SW 1271 (cell line): ENCODE measurements around the gene F5.
A peak's percentile ranks its signal among the peaks of the same experiment; 100 is the strongest.

Source experiments
- DNase-seq, 2 experiments: peaks; one replicate each; lab custom pipeline; 2025; lab: John Stamatoyannopoulos, UW

F5 gene

DNA sequence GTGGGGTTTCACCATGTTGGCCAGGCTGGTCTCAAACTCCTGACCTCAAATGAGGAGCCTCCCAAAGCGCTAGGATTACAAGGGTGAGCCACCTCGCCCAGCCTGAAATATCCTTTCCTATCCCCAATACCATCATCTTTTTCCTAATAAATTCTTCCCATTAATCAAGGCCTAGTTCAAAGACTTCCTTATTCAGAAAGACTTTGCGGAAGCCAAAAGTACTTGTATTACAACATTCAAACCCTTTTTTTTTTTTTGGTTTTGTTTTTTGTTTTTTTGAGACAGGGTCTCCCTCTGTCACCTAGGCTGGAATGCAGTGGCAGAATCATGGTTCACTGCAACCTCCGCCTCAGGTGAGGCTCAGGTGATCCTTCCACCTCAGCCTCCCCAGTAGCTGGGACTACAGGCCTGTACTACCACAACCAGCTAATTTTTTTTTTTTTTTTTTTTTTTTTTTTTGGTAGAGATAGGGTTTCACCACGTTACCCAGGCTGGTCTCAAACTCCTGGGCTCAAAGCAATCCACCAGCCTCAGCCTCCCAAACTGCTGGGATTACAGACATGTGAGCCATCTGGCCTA, 108.1 kb downstream of the F5 start:
- no peak for DNase-seq

DNA sequence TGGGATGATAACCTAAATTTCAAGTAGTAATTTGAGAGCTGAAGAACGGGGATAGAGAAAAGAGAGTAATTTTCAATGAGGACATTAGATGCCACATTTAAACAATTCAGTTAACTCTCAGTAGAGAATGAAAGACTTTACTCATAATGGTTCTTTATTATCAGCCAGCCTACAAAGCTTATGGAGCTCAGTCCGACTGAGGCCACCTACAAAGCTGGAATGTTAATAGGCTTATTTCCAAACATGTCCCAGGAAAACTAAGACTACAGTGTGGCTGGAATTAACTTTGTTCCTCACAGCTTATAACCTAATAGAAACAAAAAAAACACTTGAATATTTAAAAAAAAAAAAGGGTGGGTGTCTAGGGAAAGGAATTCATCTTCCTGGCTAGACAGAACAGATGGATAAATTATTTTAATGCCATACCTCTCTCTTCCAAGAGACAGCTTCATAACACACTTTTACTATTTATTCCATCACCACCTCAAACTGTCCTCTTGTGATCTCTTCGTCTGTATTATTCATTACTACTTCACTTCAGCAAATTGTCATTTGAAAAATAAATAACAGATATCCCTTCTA, 110.4 kb downstream of the F5 start:
- DNase-seq: no peak

DNA sequence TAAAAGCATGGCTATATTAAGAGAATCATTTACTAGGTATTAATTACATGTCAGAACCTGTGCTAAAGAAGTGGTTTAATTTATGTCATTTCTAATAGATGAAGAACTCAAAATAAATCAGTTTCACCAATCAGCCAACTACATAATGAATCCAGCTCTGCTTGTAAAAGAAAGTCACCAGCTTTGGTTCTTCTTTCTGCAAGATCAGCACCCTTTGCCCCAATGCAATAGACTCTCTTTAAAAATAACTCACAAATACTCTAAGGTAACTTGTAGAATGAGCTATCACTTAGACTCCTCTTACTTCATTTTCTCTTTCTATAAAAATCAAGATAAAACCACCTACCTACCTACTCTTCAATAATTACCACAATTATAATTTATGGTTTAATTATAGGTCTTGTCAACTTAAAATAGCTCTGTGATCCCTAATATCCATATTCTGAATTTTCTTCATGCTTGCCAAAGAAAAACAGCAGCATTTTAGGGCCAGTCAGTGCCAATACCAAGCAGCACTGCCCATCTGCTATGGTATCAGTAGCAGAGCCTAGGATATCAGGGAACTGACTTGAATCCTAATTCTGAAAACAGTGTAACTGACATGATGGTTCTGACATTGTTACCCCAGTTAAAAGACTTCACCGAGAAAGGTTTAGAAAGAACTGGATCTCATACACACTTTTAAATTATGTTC, 111.8 kb downstream of the F5 start:
- no peak for DNase-seq

DNA sequence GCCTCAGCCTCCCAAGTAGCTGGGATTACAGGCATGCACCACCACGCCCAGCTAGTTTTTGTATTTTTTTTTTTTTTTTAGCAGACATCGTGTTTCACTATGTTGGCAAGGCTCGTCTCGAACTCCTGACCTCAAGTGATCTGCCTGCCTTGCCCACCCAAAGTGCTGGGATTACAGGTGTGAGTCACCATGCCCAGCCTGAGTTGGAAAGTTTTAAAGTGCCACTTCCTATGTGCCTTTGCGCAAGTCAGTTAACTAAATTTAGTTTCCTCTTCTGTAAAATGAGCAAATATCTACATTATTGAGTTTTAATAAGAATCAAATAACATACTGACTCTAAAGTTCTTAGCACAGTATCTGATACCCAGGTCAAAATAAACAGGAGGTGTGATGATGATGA, 112.9 kb downstream of the F5 start:
- no peak for DNase-seq

DNA sequence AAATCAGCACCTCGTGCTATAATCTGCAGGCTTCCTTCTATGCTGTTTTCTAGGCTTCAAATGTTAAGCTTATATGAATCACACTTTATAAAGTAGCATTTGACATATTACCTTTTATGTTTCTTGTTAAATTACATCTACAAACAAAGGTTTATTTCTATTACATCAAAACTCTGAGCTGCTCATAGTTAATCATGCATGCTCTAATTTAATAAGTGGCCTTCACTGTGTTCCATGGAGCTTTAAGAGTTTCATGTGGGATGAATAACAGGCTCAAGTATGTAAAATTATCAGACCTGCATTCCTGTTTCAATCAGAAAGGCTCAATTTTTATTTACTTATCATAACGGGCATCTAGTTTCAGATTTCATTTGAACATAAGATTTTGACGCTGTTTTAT, 113.5 kb downstream of the F5 start:
- DNase-seq: no peak

DNA sequence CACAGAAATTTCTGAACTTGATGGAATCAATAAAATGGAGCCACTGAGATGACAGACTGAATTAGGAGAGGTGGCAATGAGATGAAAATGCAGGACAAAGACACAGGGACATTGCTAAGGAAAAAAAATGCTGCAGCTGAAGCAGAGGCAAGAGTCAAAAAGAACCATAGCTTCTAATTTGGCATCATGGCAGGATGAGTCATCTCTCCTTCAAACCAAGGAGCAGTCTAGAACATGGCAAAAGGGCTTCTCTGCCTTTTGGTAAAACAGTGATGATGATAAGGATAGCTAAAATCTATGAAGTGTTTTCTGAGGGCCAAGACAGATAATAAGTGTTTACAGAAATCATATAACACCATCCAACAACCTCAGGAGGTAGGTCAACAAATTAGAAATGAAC, 117.3 kb downstream of the F5 start:
- no peak for DNase-seq

DNA sequence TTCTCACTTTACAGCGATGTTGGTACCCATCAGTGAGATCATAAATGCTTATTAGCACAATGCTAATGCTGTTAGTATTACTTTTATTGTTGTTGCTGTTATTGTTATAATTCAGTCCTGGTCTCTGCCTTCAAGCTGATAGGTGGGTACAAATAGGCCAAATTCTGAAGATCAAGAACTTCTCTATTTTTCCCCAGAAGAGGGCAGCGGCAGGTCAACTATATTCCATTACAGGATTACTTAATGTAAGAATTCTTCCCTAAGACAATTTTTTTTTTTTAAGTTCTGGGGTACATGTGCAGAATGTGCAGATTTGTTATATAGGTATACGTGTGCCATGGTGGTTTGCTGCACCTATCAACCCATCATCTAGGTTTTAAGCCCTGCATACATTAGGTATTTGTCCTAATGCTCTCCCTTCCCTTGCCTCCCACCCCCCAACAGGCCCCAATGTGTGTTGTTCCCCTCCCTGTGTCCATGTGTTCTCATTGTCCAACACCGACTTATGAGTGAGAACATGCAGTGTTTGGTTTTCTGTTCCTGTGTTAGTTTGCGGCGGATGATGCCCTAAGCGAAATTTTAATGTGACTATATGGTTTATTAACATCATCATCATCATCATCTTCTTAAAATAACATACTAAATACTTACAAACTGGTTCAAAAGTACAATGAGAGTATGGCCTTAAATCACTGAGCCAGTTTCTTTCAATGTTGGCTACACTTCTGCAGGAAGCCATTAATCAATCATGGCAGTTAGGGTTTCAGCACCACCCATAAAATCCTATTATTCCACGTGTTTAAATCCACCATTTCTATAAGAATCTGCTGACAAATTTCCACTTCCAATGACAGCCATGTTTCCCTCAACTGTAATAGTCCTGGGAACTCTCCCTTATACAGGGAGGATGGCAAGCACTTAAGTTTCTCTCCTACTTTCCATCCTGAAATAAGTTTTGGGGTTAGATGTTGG, 119.7 kb downstream of the F5 start:
- peak in 1 of 2 experiments; percentile 30 for DNase-seq

DNA sequence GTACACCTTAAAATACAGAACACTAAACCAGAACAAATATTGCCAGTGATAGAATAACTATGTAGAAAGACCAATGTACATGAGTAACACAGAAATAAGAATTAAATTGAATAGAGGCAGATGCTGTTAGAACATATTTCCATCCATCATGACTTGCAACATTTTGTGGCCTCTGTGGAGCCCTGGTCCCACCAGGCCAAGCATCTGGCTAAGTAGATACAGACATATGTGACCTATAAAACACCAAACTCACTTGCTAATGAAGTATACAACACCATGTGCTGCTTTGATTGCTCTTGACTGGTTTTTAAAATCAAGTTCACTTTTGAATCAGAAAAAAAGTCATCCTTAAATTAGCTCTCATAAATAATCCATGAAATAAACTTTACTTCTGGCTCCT, 121.0 kb downstream of the F5 start:
- DNase-seq: no peak
